GM04503 (cell line): ENCODE measurements around the gene CBFA2T2.
"Not testable (repeated sequence)": the region's sequence is repeated elsewhere in the genome, so short reads cannot be mapped to it uniquely, and the experiment has no call there.

Experiments
- DNase-seq: peaks from one replicate; pipeline ENCODE4 v3.0.0-alpha.2; 2012; ENCODE audit warnings: low read depth

The CBFA2T2 gene

GRCh38 chr20:33626190-33626589 lies 136.3 kb downstream of the CBFA2T2 start:
- no peak for DNase-seq

GRCh38 chr20:33627577-33628216 lies 137.8 kb downstream of the CBFA2T2 start:
- no peak for DNase-seq

GRCh38 chr20:33629533-33629932 lies 139.6 kb downstream of the CBFA2T2 start:
- no peak for DNase-seq

GRCh38 chr20:33629979-33630378 lies 140.1 kb downstream of the CBFA2T2 start:
- no peak for DNase-seq

- no peak for DNase-seq
Observed at GRCh38 chr20:33630507-33630906, 140.6 kb downstream of the CBFA2T2 start.

GRCh38 chr20:33631910-33632309 lies 142.0 kb downstream of the CBFA2T2 start:
- DNase-seq = not testable (repeated sequence)

- DNase-seq = no peak
Observed at GRCh38 chr20:33635341-33635740, 145.4 kb downstream of the CBFA2T2 start.

- no peak for DNase-seq
Observed at GRCh38 chr20:33636776-33637175, 146.9 kb downstream of the CBFA2T2 start.

- no peak for DNase-seq
Observed at GRCh38 chr20:33640287-33640686, 150.4 kb downstream of the CBFA2T2 start.

- no peak for DNase-seq
Observed at GRCh38 chr20:33644313-33645071, 154.6 kb downstream of the CBFA2T2 start.

GRCh38 chr20:33645072-33645358 lies 155.1 kb downstream of the CBFA2T2 start:
- DNase-seq = no peak

- no peak for DNase-seq
Observed at GRCh38 chr20:33645396-33645795, 155.5 kb downstream of the CBFA2T2 start.

- DNase-seq = no peak
Observed at GRCh38 chr20:33646191-33646590, 156.3 kb downstream of the CBFA2T2 start.

GRCh38 chr20:33646959-33647602 lies 157.2 kb downstream of the CBFA2T2 start:
- DNase-seq = not testable (repeated sequence)

- peak; percentile 59 for DNase-seq
Observed at GRCh38 chr20:33647603-33648395, 157.9 kb downstream of the CBFA2T2 start.

GRCh38 chr20:33648396-33649004 lies 158.6 kb downstream of the CBFA2T2 start:
- no peak for DNase-seq

- DNase-seq = no peak
Observed at GRCh38 chr20:33649201-33649681, 159.3 kb downstream of the CBFA2T2 start.

GRCh38 chr20:33650111-33650752 lies 160.3 kb downstream of the CBFA2T2 start:
- no peak for DNase-seq

- DNase-seq = no peak
Observed at GRCh38 chr20:33650753-33651561, 161.1 kb downstream of the CBFA2T2 start.

- DNase-seq = no peak
Observed at GRCh38 chr20:33651562-33652048, 161.7 kb downstream of the CBFA2T2 start.
